GM23338 (cell line): ENCODE results near the gene CLEC14A. TPM values are rescaled to one million over a fixed set of nuclear protein-coding genes. Genes with fewer than 3 reads are reported as not detected.

ENCODE experiments used
- ATAC-seq: fragments of 200-7000 bp; cut with Tn5 transposase; 3 replicates; pipeline ENCODE4 v1.9.1; 2020
- DNase-seq: peaks from one replicate; pipeline ENCODE4 v3.0.0-alpha.2; 2015; ENCODE audit warnings: low spot score
- H2AFZ ChIP-seq: fragments of 200-600 bp; sonication (generic); 2 replicates; pipeline ENCODE4 v1.8.0; 2016; ENCODE audit warnings: antibody characterized with exemption, mild to moderate bottlenecking, moderate library complexity
- H3F3A ChIP-seq: fragments of 200-600 bp; sonication (generic); replicated peaks from 2 replicates; pipeline ENCODE4 v1.8.0; 2017; ENCODE audit warnings: antibody characterized with exemption, mixed run types, low read depth
- H3K27ac ChIP-seq: fragments of 200-600 bp; sonication (generic); 2 replicates; pipeline ENCODE4 v1.6.1; 2016; ENCODE audit warnings: low read depth
- H3K27me3 ChIP-seq: fragments of 200-600 bp; sonication (generic); 2 replicates; pipeline ENCODE4 v1.8.0; 2016; ENCODE audit warnings: mild to moderate bottlenecking, mixed run types, moderate library complexity; ENCODE audit not compliant: insufficient read depth
- H3K36me3 ChIP-seq: fragments of 200-600 bp; sonication (generic); 2 replicates; pipeline ENCODE4 v1.8.0; 2016; ENCODE audit warnings: mild to moderate bottlenecking; ENCODE audit not compliant: insufficient read depth
- H3K4me1 ChIP-seq: fragments of 200-600 bp; sonication (generic); 2 replicates; pipeline ENCODE4 v1.8.0; 2016; ENCODE audit warnings: mild to moderate bottlenecking, moderate library complexity; ENCODE audit not compliant: insufficient read depth
- H3K4me2 ChIP-seq: fragments of 200-600 bp; sonication (generic); 2 replicates; pipeline ENCODE4 v1.7.1; 2017; ENCODE audit warnings: mixed run types
- H3K4me3 ChIP-seq: fragments of 200-600 bp; sonication (generic); 2 replicates; pipeline ENCODE4 v1.6.1; 2016; ENCODE audit warnings: mixed run types
- H3K79me2 ChIP-seq: fragments of 200-600 bp; sonication (generic); replicated peaks from 2 replicates; pipeline ENCODE4 v1.8.0; 2017; ENCODE audit warnings: mild to moderate bottlenecking; ENCODE audit not compliant: insufficient read depth
- H3K9me2 ChIP-seq: fragments of 200-600 bp; sonication (generic); 2 replicates; pipeline ENCODE4 v1.8.0; 2017; ENCODE audit not compliant: insufficient read depth
- H4K20me1 ChIP-seq: fragments of 200-600 bp; sonication (generic); replicated peaks from 2 replicates; pipeline ENCODE4 v1.8.0; 2017; ENCODE audit warnings: mild to moderate bottlenecking; ENCODE audit not compliant: insufficient read depth
- H3K27ac Mint-ChIP-seq: 2 replicates; pipeline ENCODE4 v1.8.0; 2020; ENCODE audit warnings: inconsistent platforms, mild to moderate bottlenecking, moderate library complexity, mixed read lengths
- H3K27me3 Mint-ChIP-seq: 3 replicates; pipeline ENCODE4 v1.8.0; 2022; ENCODE audit warnings: low read depth, mild to moderate bottlenecking, moderate library complexity, mixed read lengths, inconsistent platforms; ENCODE audit not compliant: insufficient read depth, poor library complexity
- H3K36me3 Mint-ChIP-seq: 3 replicates; pipeline ENCODE4 v1.8.0; 2021; ENCODE audit warnings: low read depth, mild to moderate bottlenecking, inconsistent platforms, moderate library complexity, mixed read lengths
- H3K4me1 Mint-ChIP-seq: 3 replicates; pipeline ENCODE4 v1.8.0; 2020; ENCODE audit warnings: mild to moderate bottlenecking, inconsistent platforms, mixed read lengths
- H3K4me3 Mint-ChIP-seq: 3 replicates; pipeline ENCODE4 v1.8.0; 2021; ENCODE audit warnings: moderate library complexity, mild to moderate bottlenecking, inconsistent platforms, mixed read lengths
- H3K9me3 Mint-ChIP-seq: 3 replicates; pipeline ENCODE4 v1.8.0; 2020; ENCODE audit warnings: moderate library complexity, mild to moderate bottlenecking, inconsistent platforms, mixed read lengths
- CREB1 ChIP-seq: fragments of 250-450 bp; sonication (Bioruptor Pico); IDR thresholded peaks from 2 replicates; pipeline ENCODE4 v1.5.0; 2020; ENCODE audit warnings: low read depth, mild to moderate bottlenecking, moderate library complexity
- CTCF ChIP-seq, 2 experiments: fragments of 200-600 bp in 1 of 2; sonication (generic) in 1 of 2; conservative IDR thresholded peaks; 2 replicates each; pipeline versions ENCODE4 v1.5.1 to v1.6.1; 2016 to 2017; ENCODE audit warnings: antibody characterized with exemption in 2 of 2, low read depth in 2 of 2, mild to moderate bottlenecking in 2 of 2, moderate library complexity in 1 of 2
- EZH2 ChIP-seq: fragments of 200-600 bp; sonication (generic); IDR thresholded peaks from one replicate; pipeline ENCODE4 v1.8.0; 2017; ENCODE audit warnings: antibody characterized with exemption, mild to moderate bottlenecking, low read depth; ENCODE audit not compliant: unreplicated experiment
- EZH2phosphoT487 ChIP-seq: fragments of 200-600 bp; sonication (generic); IDR thresholded peaks from one replicate; pipeline ENCODE4 v1.8.1; 2018; ENCODE audit warnings: antibody characterized with exemption; ENCODE audit not compliant: unreplicated experiment
- JUNB ChIP-seq: IDR thresholded peaks from one replicate; pipeline ENCODE4 v1.6.1; 2016; ENCODE audit warnings: antibody characterized with exemption; ENCODE audit not compliant: unreplicated experiment
- NANOG ChIP-seq: IDR thresholded peaks from 2 replicates; pipeline ENCODE4 v1.6.1; 2016; ENCODE audit warnings: antibody characterized with exemption, borderline replicate concordance
- POLR2AphosphoS5 ChIP-seq: IDR thresholded peaks from 2 replicates; pipeline ENCODE4 v1.6.1; 2016; ENCODE audit warnings: antibody characterized with exemption, low read depth
- REST ChIP-seq: IDR thresholded peaks from one replicate; pipeline ENCODE4 v1.6.1; 2018; ENCODE audit warnings: antibody characterized with exemption; ENCODE audit not compliant: unreplicated experiment
- STAT1 ChIP-seq: IDR thresholded peaks from one replicate; pipeline ENCODE4 v1.6.1; 2016; ENCODE audit warnings: antibody characterized with exemption; ENCODE audit not compliant: unreplicated experiment
- ZNF114 ChIP-seq: fragments of 250-450 bp; sonication (Bioruptor Pico); IDR thresholded peaks from 2 replicates; pipeline ENCODE4 v1.5.0; 2020; ENCODE audit warnings: mild to moderate bottlenecking, moderate library complexity
- ZNF331 ChIP-seq: fragments of 250-450 bp; sonication (Bioruptor Pico); IDR thresholded peaks from 2 replicates; pipeline ENCODE4 v1.5.0; 2020; ENCODE audit warnings: low read depth, mild to moderate bottlenecking, moderate library complexity
- ZNF462 ChIP-seq: fragments of 250-450 bp; sonication (Bioruptor Pico); IDR thresholded peaks from 2 replicates; pipeline ENCODE4 v1.5.0; 2020; ENCODE audit warnings: mild to moderate bottlenecking, moderate library complexity
- polyA plus RNA-seq: library from polyadenylated mRNA; unstranded; fragments of >200 nt; fragmentation: Nextera tagmentation; extraction: Ambion mirVana; gene quantifications from 2 replicates; pipeline ENCODE4 v1.2.1, GENCODE V29; 2016
- total RNA-seq: library from RNA; depleted of rRNA; stranded (reverse); fragments of >200 nt; shearing (Covaris generic); gene quantifications from 2 replicates; pipeline ENCODE4 v1.2.3, GENCODE V29; 2014
- TF ChIP-seq, protein P1 (sequence below): IDR thresholded peaks from 2 replicates; pipeline ENCODE4 v1.6.1; 2016; ENCODE audit warnings: antibody characterized with exemption

CLEC14A gene
- total and polyA plus RNA-seq, 2 experiments from 2014 or later, result not detected

DNA sequence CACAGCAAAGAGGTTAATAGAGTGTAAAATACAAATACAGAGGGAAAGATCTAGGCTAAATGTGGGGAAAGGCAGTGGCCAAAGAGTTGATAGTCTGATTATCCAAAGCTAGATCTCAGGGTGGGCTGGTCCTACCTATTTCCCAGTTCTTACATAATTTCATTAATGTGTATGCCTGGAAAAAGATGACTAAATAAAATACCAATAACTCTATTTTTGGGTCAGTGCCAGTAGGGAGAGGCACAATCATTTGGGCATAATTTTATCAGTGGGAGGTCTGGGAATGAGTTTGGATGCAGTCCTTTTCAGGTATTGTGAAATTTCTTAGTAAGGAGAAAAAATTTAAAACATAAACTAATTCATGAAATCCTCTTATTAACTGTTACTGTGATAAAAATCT, 30.6 kb upstream of the CLEC14A start:
- no peak for DNase-seq
- Histone ChIP-seq H4K20me1 (no peaks in the 10 kb centered on the region), H2AFZ (no peak overlapping the region), H3K4me3 (no peak overlapping the region), H3K27ac (no peak overlapping the region), H3K9me2 (no peaks in the 10 kb centered on the region), H3K4me2 (no peak overlapping the region), H3K36me3 (no peaks in the 10 kb centered on the region), H3F3A (no peaks in the 10 kb centered on the region), H3K4me1 (no peaks in the 10 kb centered on the region), H3K27me3 (0 out of 2 replicates have a peak, but pooled peaks cover 8% of the 10 kb centered on the region), H3K79me2 (no peaks in the 10 kb centered on the region)
- Mint-ChIP-seq H3K4me1 (no peaks in the 10 kb centered on the region), H3K27ac (no peak overlapping the region), H3K4me3 (no peak overlapping the region), H3K9me3 (no peaks in the 10 kb centered on the region), H3K36me3 (no peaks in the 10 kb centered on the region), H3K27me3 (no peaks in the 10 kb centered on the region)
- no peak for ATAC-seq
- TF ChIP-seq STAT1, result no peak
- TF ChIP-seq EZH2phosphoT487, result no peak
- TF ChIP-seq, protein P1, sequence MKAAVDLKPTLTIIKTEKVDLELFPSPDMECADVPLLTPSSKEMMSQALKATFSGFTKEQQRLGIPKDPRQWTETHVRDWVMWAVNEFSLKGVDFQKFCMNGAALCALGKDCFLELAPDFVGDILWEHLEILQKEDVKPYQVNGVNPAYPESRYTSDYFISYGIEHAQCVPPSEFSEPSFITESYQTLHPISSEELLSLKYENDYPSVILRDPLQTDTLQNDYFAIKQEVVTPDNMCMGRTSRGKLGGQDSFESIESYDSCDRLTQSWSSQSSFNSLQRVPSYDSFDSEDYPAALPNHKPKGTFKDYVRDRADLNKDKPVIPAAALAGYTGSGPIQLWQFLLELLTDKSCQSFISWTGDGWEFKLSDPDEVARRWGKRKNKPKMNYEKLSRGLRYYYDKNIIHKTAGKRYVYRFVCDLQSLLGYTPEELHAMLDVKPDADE, result no peak
- TF ChIP-seq ZNF114 (CRISPR knock-in tag), result no peak
- no peak for TF ChIP-seq EZH2
- TF ChIP-seq NANOG, result no peak
- no peak for TF ChIP-seq REST
- no peak for TF ChIP-seq ZNF462
- no peak for TF ChIP-seq JUNB
- TF ChIP-seq ZNF331 (CRISPR knock-in tag), result no peak
- TF ChIP-seq CREB1, result no peak
- TF ChIP-seq CTCF (conservative IDR thresholded peaks at IDR 0.05; ENCODE audit: low read depth in 2 of 2), result no peak
- TF ChIP-seq POLR2AphosphoS5, result no peak
